Measurements from ENCODE around the gene TMEM260.
"Not testable (repeated sequence)": the region's sequence is repeated elsewhere in the genome, so short reads cannot be mapped to it uniquely, and the experiment has no call there.

TMEM260 gene

GRCh38 chr14:56594428-56594827, 14.8 kb downstream of the TMEM260 start:
- no peak for TF ChIP-seq CTCF (IDR thresholded peaks at IDR 0.05; ENCODE audit: low read depth, low read length)
- no peak overlapping the region for H3K4me3 ChIP-seq (ENCODE audit: low read depth, low read length)

GRCh38 chr14:56598519-56598918, 18.9 kb downstream of the TMEM260 start:
- no peak for TF ChIP-seq CTCF (IDR thresholded peaks at IDR 0.05; ENCODE audit: low read depth, low read length)
- no peak overlapping the region for H3K4me3 ChIP-seq (ENCODE audit: low read depth, low read length)

GRCh38 chr14:56603648-56604047, 24.1 kb downstream of the TMEM260 start:
- no peak for TF ChIP-seq CTCF (IDR thresholded peaks at IDR 0.05; ENCODE audit: low read depth, low read length)
- no peak overlapping the region for H3K4me3 ChIP-seq (ENCODE audit: low read depth, low read length)

GRCh38 chr14:56608689-56609088, 29.1 kb downstream of the TMEM260 start:
- H3K4me3 ChIP-seq (ENCODE audit: low read depth, low read length), result no peak overlapping the region
- TF ChIP-seq CTCF (IDR thresholded peaks at IDR 0.05; ENCODE audit: low read depth, low read length), result no peak

- H3K4me3 ChIP-seq (ENCODE audit: low read depth, low read length), result not testable (repeated sequence)
Measured at GRCh38 chr14:56611663-56612062, 32.1 kb downstream of the TMEM260 start.

GRCh38 chr14:56617084-56617483, 37.5 kb downstream of the TMEM260 start:
- TF ChIP-seq CTCF (IDR thresholded peaks at IDR 0.05; ENCODE audit: low read depth, low read length), result no peak

GRCh38 chr14:56630707-56631106, 51.1 kb downstream of the TMEM260 start:
- TF ChIP-seq CTCF (IDR thresholded peaks at IDR 0.05; ENCODE audit: low read depth, low read length), result no peak
- H3K4me3 ChIP-seq (ENCODE audit: low read depth, low read length), result no peak overlapping the region

More at GRCh38 chr14:56617084-56617483, 37.5 kb downstream of the TMEM260 start:
- no peak overlapping the region for H3K4me3 ChIP-seq (ENCODE audit: low read depth, low read length)

- TF ChIP-seq CTCF (IDR thresholded peaks at IDR 0.05; ENCODE audit: low read depth, low read length), result no peak
- H3K4me3 ChIP-seq (ENCODE audit: low read depth, low read length), result no peak overlapping the region
Measured at GRCh38 chr14:56632195-56632594, 52.6 kb downstream of the TMEM260 start.
